Measurements from ENCODE around the gene FIZ1.

FIZ1 gene

DNA sequence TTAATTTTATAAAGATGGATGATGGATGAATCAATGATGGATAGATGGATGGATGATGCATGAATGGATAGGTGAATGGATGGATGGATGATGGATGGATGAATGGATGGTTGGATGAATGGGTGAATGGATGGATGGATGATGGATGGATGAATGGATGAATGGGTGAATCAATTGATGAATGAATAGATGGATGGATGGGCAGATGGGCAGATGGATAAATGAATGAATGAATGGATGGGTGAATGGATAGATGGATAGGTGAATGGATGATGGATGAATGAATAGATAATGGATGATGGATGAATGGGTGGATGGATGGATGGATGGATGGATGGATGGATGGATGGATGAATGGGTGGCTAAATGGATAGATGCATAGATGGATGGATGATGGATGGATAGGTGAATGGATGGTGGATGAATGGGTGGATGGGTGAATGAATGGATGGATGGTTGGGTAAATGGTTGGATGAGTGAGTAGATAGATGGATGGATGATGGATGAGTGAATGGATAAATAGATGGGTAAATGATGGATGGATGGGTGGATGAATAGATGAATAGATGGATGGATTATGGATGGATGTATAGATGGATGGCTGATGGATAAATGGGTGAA lies 31.5 kb downstream of the FIZ1 start:
- TF ChIP-seq FOXP2 (optimal IDR thresholded peaks at IDR 0.05; ENCODE audit: control extremely low read depth, extremely low read length, insufficient read depth) (no peak), POLR2AphosphoS5 (IDR thresholded peaks at IDR 0.05; ENCODE audit: borderline replicate concordance, low read depth, low read length) (no peak), EZH2 (IDR thresholded peaks at IDR 0.05) (no peak)
- no peaks in the 10 kb centered on the region for H3K36me3 ChIP-seq (ENCODE audit: insufficient read depth, low read length)

DNA sequence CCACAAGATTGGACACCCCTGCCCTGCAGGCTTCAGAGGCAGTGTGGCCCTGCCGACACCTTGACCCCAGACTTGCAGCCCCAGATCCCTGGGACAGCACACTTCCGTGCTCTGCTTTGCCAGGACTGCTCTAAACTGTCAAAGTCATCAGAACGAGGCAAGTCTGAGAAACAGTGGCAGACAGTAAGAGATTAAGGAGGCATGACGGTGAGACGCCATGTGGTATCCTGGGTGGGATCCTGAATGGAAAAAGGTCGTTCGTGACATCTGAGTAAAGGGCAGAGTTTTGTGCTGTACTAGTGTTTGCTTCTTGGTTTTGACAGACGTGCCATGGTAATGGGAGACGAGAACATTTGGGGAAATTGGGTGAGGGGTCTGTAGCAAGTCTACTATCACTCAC lies 32.5 kb downstream of the FIZ1 start:
- Histone ChIP-seq H3K9ac (ENCODE audit: insufficient read length) (no peak overlapping the region), H3K9me3 (ENCODE audit: low read depth, low read length) (no peaks in the 10 kb centered on the region), H3K36me3 (ENCODE audit: insufficient read depth, low read length) (no peaks in the 10 kb centered on the region), H3K4me3 (no peak overlapping the region), H3K27ac (no peak overlapping the region)
- no peak for DNase-seq (ENCODE audit: low read depth, low spot score)
- no peak for TF ChIP-seq EZH2 (IDR thresholded peaks at IDR 0.05)
- TF ChIP-seq FOXP2 (optimal IDR thresholded peaks at IDR 0.05; ENCODE audit: control extremely low read depth, extremely low read length, insufficient read depth): no peak
- no peak for TF ChIP-seq POLR2AphosphoS5 (IDR thresholded peaks at IDR 0.05; ENCODE audit: borderline replicate concordance, low read depth, low read length)

More for the DNA sequence above, 31.5 kb downstream of the FIZ1 start:
- Histone ChIP-seq H3K9me3 (ENCODE audit: low read depth, low read length) (no peaks in the 10 kb centered on the region), H3K27ac (no peak overlapping the region), H3K4me3 (no peak overlapping the region), H3K9ac (ENCODE audit: insufficient read length) (no peak overlapping the region)
- DNase-seq (ENCODE audit: low read depth, low spot score): no peak

GRCh38 chr19:55563261-55563690 lies 36.0 kb downstream of the FIZ1 start:
- no peak overlapping the region for H3K27ac ChIP-seq
- H3K9ac ChIP-seq (ENCODE audit: insufficient read length): no peak overlapping the region
- H3K9me3 ChIP-seq (ENCODE audit: low read depth, low read length): no peaks in the 10 kb centered on the region
- DNase-seq (ENCODE audit: low read depth, low spot score): no peak
- H3K36me3 ChIP-seq (ENCODE audit: insufficient read depth, low read length): no peaks in the 10 kb centered on the region
- no peak overlapping the region for H3K4me3 ChIP-seq
- TF ChIP-seq POLR2AphosphoS5 (IDR thresholded peaks at IDR 0.05; ENCODE audit: borderline replicate concordance, low read depth, low read length): no peak
- TF ChIP-seq EZH2 (IDR thresholded peaks at IDR 0.05): no peak
- TF ChIP-seq FOXP2 (optimal IDR thresholded peaks at IDR 0.05; ENCODE audit: control extremely low read depth, extremely low read length, insufficient read depth): no peak

- no peak for DNase-seq (ENCODE audit: low read depth, low spot score)
These were observed 39.6 kb downstream of the FIZ1 start for GRCh38 chr19:55559684-55560083.

GRCh38 chr19:55554741-55555152 lies 44.6 kb downstream of the FIZ1 start:
- Histone ChIP-seq H3K4me3 (no peak overlapping the region), H3K36me3 (ENCODE audit: insufficient read depth, low read length) (no peaks in the 10 kb centered on the region), H3K9ac (ENCODE audit: insufficient read length) (no peak overlapping the region), H3K27ac (no peak overlapping the region), H3K9me3 (ENCODE audit: low read depth, low read length) (no peaks in the 10 kb centered on the region)
- TF ChIP-seq POLR2AphosphoS5 (IDR thresholded peaks at IDR 0.05; ENCODE audit: borderline replicate concordance, low read depth, low read length): no peak
- no peak for TF ChIP-seq EZH2 (IDR thresholded peaks at IDR 0.05)
- TF ChIP-seq FOXP2 (optimal IDR thresholded peaks at IDR 0.05; ENCODE audit: control extremely low read depth, extremely low read length, insufficient read depth): no peak
- DNase-seq (ENCODE audit: low read depth, low spot score): no peak

More at GRCh38 chr19:55559684-55560083, 39.6 kb downstream of the FIZ1 start:
- H3K27ac ChIP-seq: no peak overlapping the region
- H3K9ac ChIP-seq (ENCODE audit: insufficient read length): no peak overlapping the region
- no peak for TF ChIP-seq EZH2 (IDR thresholded peaks at IDR 0.05)
- TF ChIP-seq POLR2AphosphoS5 (IDR thresholded peaks at IDR 0.05; ENCODE audit: borderline replicate concordance, low read depth, low read length): no peak
- TF ChIP-seq FOXP2 (optimal IDR thresholded peaks at IDR 0.05; ENCODE audit: control extremely low read depth, extremely low read length, insufficient read depth): no peak
- H3K9me3 ChIP-seq (ENCODE audit: low read depth, low read length): no peaks in the 10 kb centered on the region
- H3K4me3 ChIP-seq: no peak overlapping the region
- no peaks in the 10 kb centered on the region for H3K36me3 ChIP-seq (ENCODE audit: insufficient read depth, low read length)

- H3K4me3 ChIP-seq: no peak overlapping the region
- H3K9ac ChIP-seq (ENCODE audit: insufficient read length): no peak overlapping the region
- H3K36me3 ChIP-seq (ENCODE audit: insufficient read depth, low read length): no peaks in the 10 kb centered on the region
- H3K27ac ChIP-seq: no peak overlapping the region
- no peak for TF ChIP-seq EZH2 (IDR thresholded peaks at IDR 0.05)
- TF ChIP-seq POLR2AphosphoS5 (IDR thresholded peaks at IDR 0.05; ENCODE audit: borderline replicate concordance, low read depth, low read length): no peak
- no peak for TF ChIP-seq FOXP2 (optimal IDR thresholded peaks at IDR 0.05; ENCODE audit: control extremely low read depth, extremely low read length, insufficient read depth)
- DNase-seq (ENCODE audit: low read depth, low spot score): no peak
- no peaks in the 10 kb centered on the region for H3K9me3 ChIP-seq (ENCODE audit: low read depth, low read length)
These were observed 45.0 kb downstream of the FIZ1 start for GRCh38 chr19:55554302-55554701.

- Histone ChIP-seq H3K27ac (no peak overlapping the region), H3K9ac (ENCODE audit: insufficient read length) (no peak overlapping the region), H3K36me3 (ENCODE audit: insufficient read depth, low read length) (no peaks in the 10 kb centered on the region), H3K9me3 (ENCODE audit: low read depth, low read length) (no peaks in the 10 kb centered on the region), H3K4me3 (no peak overlapping the region)
- no peak for DNase-seq (ENCODE audit: low read depth, low spot score)
- TF ChIP-seq FOXP2 (optimal IDR thresholded peaks at IDR 0.05; ENCODE audit: control extremely low read depth, extremely low read length, insufficient read depth) (no peak), POLR2AphosphoS5 (IDR thresholded peaks at IDR 0.05; ENCODE audit: borderline replicate concordance, low read depth, low read length) (no peak), EZH2 (IDR thresholded peaks at IDR 0.05) (no peak)
These were observed 45.8 kb downstream of the FIZ1 start for GRCh38 chr19:55553217-55554182.

- no peak for TF ChIP-seq EZH2 (IDR thresholded peaks at IDR 0.05)
- TF ChIP-seq POLR2AphosphoS5 (IDR thresholded peaks at IDR 0.05; ENCODE audit: borderline replicate concordance, low read depth, low read length): no peak
- TF ChIP-seq FOXP2 (optimal IDR thresholded peaks at IDR 0.05; ENCODE audit: control extremely low read depth, extremely low read length, insufficient read depth): no peak
- Histone ChIP-seq H3K27ac (no peak overlapping the region), H3K9me3 (ENCODE audit: low read depth, low read length) (no peaks in the 10 kb centered on the region), H3K36me3 (ENCODE audit: insufficient read depth, low read length) (no peaks in the 10 kb centered on the region), H3K4me3 (no peak overlapping the region), H3K9ac (ENCODE audit: insufficient read length) (no peak overlapping the region)
- DNase-seq (ENCODE audit: low read depth, low spot score): no peak
These were observed 46.7 kb downstream of the FIZ1 start for GRCh38 chr19:55552620-55553019.

All from SK-N-MC (cell line).